GM23248 (cell line): ENCODE results near the gene PLK2. TPM values are rescaled to one million over a fixed set of nuclear protein-coding genes. Genes with fewer than 3 reads are reported as not detected.

ENCODE experiments used
- DNase-seq: peaks from one replicate; pipeline ENCODE4 v3.0.0-alpha.2; 2015
- H2AFZ ChIP-seq: fragments of 200-600 bp; sonication (generic); 2 replicates; pipeline ENCODE4 v1.6.1; 2016; ENCODE audit warnings: antibody characterized with exemption
- H3F3A ChIP-seq: fragments of 200-600 bp; sonication (generic); 2 replicates; pipeline ENCODE4 v1.6.1; 2016; ENCODE audit warnings: mild to moderate bottlenecking, antibody characterized with exemption, mixed run types; ENCODE audit not compliant: insufficient read depth
- H3K27ac ChIP-seq: fragments of 200-600 bp; sonication (generic); 2 replicates; pipeline ENCODE4 v1.5.1; 2016; ENCODE audit warnings: mild to moderate bottlenecking
- H3K27me3 ChIP-seq: fragments of 200-600 bp; sonication (generic); replicated peaks from 2 replicates; pipeline ENCODE4 v1.6.1; 2016; ENCODE audit warnings: mild to moderate bottlenecking; ENCODE audit not compliant: insufficient read depth
- H3K36me3 ChIP-seq: fragments of 200-600 bp; sonication (generic); 2 replicates; pipeline ENCODE4 v1.6.1; 2016; ENCODE audit warnings: low read depth, mild to moderate bottlenecking
- H3K4me1 ChIP-seq: fragments of 200-600 bp; sonication (generic); 2 replicates; pipeline ENCODE4 v1.6.1; 2016; ENCODE audit warnings: mild to moderate bottlenecking; ENCODE audit not compliant: insufficient read depth
- H3K4me2 ChIP-seq: fragments of 200-600 bp; sonication (generic); one replicate; pipeline ENCODE4 v1.6.1; 2016; ENCODE audit warnings: mild to moderate bottlenecking; ENCODE audit not compliant: unreplicated experiment
- H3K4me3 ChIP-seq: fragments of 200-600 bp; sonication (generic); 2 replicates; pipeline ENCODE4 v1.5.1; 2016; ENCODE audit warnings: mild to moderate bottlenecking
- H3K79me2 ChIP-seq: fragments of 200-600 bp; sonication (generic); 2 replicates; pipeline ENCODE4 v1.6.1; 2016; ENCODE audit warnings: mild to moderate bottlenecking; ENCODE audit not compliant: insufficient read depth
- H3K9ac ChIP-seq: fragments of 200-600 bp; sonication (generic); 2 replicates; pipeline ENCODE4 v1.6.1; 2016; ENCODE audit warnings: mild to moderate bottlenecking
- H3K9me2 ChIP-seq: fragments of 200-600 bp; sonication (generic); 2 replicates; pipeline ENCODE4 v1.6.1; 2016; ENCODE audit warnings: mixed run types, mild to moderate bottlenecking, moderate library complexity; ENCODE audit not compliant: insufficient read depth
- H3K9me3 ChIP-seq: fragments of 200-600 bp; sonication (generic); one replicate; pipeline ENCODE4 v1.6.1; 2017; ENCODE audit warnings: low read depth
- H4K20me1 ChIP-seq: fragments of 200-600 bp; sonication (generic); 2 replicates; pipeline ENCODE4 v1.6.0; 2016; ENCODE audit not compliant: insufficient read depth
- EZH2 ChIP-seq: fragments of 200-600 bp; sonication (generic); IDR thresholded peaks from 2 replicates; pipeline ENCODE4 v1.6.1; 2018; ENCODE audit warnings: antibody characterized with exemption, mild to moderate bottlenecking; ENCODE audit not compliant: insufficient read depth, poor library complexity, severe bottlenecking
- EZH2phosphoT487 ChIP-seq: fragments of 200-600 bp; sonication (generic); IDR thresholded peaks from 2 replicates; pipeline ENCODE4 v1.6.1; 2018; ENCODE audit warnings: antibody characterized with exemption, moderate library complexity, mild to moderate bottlenecking, low read depth; ENCODE audit not compliant: insufficient read depth
- WGBS, 2 experiments: methylation state at CpG; one replicate each; pipeline ENCODE4 v1.1.6; 2015 to 2017; ENCODE audit warnings: low lambda C conversion rate in 2 of 2, low coverage in 1 of 2; ENCODE audit errors: missing lambda C conversion rate in 2 of 2; 5-methylcytosine and 5-hydroxymethylcytosine counted together
- in situ Hi-C: fragments of 300-500 bp; cut with MboI; formaldehyde crosslinking; loops from 2 replicates; pipeline ENCODE4 v1.15.0; 2020
- polyA plus RNA-seq: library from polyadenylated mRNA; unstranded; fragments of >200 nt; fragmentation: Nextera tagmentation; extraction: Ambion mirVana; gene quantifications from 2 replicates; pipeline ENCODE4 v1.2.1, GENCODE V29; 2016
- total RNA-seq: library from RNA; depleted of rRNA; stranded (reverse); fragments of >200 nt; shearing (Covaris generic); gene quantifications from 2 replicates; pipeline ENCODE4 v1.2.3, GENCODE V29; 2014

The PLK2 gene
- total and polyA plus RNA-seq, 2 experiments from 2014 or later: 43.8 to 92.3 TPM

DNA sequence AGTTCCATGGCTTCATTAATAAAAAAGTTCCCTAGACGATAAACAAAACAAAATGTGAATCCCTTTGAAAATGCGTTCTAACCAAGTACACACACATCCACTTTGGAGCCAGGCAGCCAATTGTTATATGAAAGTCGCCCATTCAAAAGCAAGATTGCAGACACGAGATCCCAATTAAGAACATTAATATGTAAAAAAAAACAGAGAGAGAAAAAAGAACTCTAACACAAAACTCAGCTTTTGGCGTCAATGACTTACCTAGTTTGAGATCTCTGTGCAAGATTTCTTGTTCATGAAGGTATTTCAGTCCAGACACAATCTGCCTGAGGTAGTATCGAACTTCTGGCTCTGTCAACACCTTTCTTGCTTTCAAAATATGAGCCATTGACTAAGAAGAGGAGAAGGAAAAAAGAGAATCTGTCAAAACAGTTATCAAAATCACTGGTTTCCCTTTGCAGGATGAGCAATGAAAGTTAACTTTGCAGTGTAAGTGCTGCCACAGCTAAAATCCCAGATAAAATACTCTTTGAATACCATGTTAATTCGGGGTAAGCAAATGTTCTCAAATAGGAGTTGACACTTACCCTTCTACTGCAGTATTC lies 1.6 kb downstream of the PLK2 start:
- peaks cover 43% of the 10 kb centered on the region; the same call in 1 of the 2 replicates for H3F3A ChIP-seq
- peaks cover 41% of the 10 kb centered on the region for H3K4me1 ChIP-seq
- H3K9me3 ChIP-seq: no peaks in the 10 kb centered on the region
- no peaks in the 10 kb centered on the region for H3K9me2 ChIP-seq
- no peaks in the 10 kb centered on the region; the same call in 1 of the 2 replicates for H4K20me1 ChIP-seq
- TF ChIP-seq EZH2 (no peak), EZH2phosphoT487 (no peak)
- H3K9ac ChIP-seq: peak overlapping the region; percentile 85
- H3K4me2 ChIP-seq: peak overlapping the region; percentile 87
- in situ Hi-C loops: loop anchor here (5.0 to 25.0 kb wide), 3 partner anchors 571 to 1546 kb away; partner anchors contain the start of gene SETD9
- H3K4me3 ChIP-seq: peak overlapping the region; percentile 98
- peak; percentile 7 for DNase-seq
- no peak overlapping the region for H2AFZ ChIP-seq
- 60 to 61% methylated on average over 7 of the region's 7 CpGs for WGBS, 2 experiments
- H3K27me3 ChIP-seq: no peaks in the 10 kb centered on the region
- H3K27ac ChIP-seq: no peak overlapping the region
- peaks cover 53% of the 10 kb centered on the region for H3K36me3 ChIP-seq
- peaks cover 33% of the 10 kb centered on the region for H3K79me2 ChIP-seq

DNA sequence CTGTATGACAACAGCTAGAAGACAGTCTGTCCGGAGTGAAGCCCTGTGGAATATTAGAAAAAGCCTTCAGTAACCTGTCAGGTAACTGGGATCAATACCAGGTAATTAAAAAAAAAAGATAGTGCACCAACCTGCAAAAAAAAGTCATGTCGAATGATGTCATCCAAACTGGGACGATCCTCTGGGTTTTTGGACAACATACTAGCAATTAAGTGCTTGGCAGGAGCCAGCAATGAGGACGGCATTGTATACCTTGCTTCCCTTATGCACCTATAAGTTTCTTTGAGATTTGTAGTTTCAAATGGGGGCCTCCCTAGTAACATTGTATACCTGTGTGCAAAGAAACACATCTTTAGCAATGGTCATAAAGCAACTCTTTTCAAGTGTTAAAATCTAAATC lies 2.8 kb downstream of the PLK2 start:
- no peak overlapping the region for H3K27ac ChIP-seq
- H3K79me2 ChIP-seq: peaks cover 33% of the 10 kb centered on the region

DNA sequence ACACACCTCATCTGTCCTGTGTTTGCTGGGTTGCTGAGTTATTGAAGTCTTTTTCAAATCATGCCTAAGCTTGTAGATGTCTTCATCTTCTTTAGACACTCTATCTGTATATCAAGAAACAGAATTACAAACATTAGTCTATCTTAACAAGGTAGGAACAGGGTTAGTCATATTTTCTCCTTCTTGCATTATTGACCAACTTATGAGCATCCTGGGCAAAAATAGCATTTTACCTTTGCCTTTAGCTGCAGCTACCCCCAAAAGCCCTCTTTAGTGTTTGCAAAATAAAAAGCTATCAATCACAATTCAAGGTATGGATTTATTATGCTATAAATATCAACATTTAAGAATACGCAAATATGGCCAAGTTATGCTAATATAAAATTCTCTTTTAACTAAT lies 3.4 kb downstream of the PLK2 start:
- Histone ChIP-seq H3K9ac (no peak overlapping the region), H3K79me2 (peaks cover 33% of the 10 kb centered on the region), H3K36me3 (peaks cover 62% of the 10 kb centered on the region), H4K20me1 (no peaks in the 10 kb centered on the region; the same call in 1 of the 2 replicates), H3F3A (peaks cover 55% of the 10 kb centered on the region; the same call in 1 of the 2 replicates), H3K4me2 (peak overlapping the region; percentile 87), H3K4me1 (peaks cover 36% of the 10 kb centered on the region), H3K27ac (no peak overlapping the region), H3K4me3 (peak overlapping the region; percentile 98), H3K27me3 (no peaks in the 10 kb centered on the region), H2AFZ (no peak overlapping the region), H3K9me3 (no peaks in the 10 kb centered on the region), H3K9me2 (no peaks in the 10 kb centered on the region)
- WGBS, 2 experiments: 98 to 100% methylated on average over 1 of the region's 1 CpG
- TF ChIP-seq EZH2 (no peak), EZH2phosphoT487 (no peak)
- DNase-seq: no peak
- in situ Hi-C loops: loop anchor here (5.0 to 25.0 kb wide), 3 partner anchors 569 to 1544 kb away; partner anchors contain the start of gene SETD9

More for the DNA sequence above, 2.8 kb downstream of the PLK2 start:
- in situ Hi-C loops: loop anchor here (5.0 to 25.0 kb wide), 3 partner anchors 570 to 1545 kb away; partner anchors contain the start of gene SETD9
- H3K9ac ChIP-seq: peak overlapping the region; percentile 85; the same call in 1 of the 2 replicates
- peaks cover 55% of the 10 kb centered on the region; the same call in 1 of the 2 replicates for H3F3A ChIP-seq
- no peaks in the 10 kb centered on the region for H3K27me3 ChIP-seq
- no peaks in the 10 kb centered on the region for H3K9me2 ChIP-seq
- H4K20me1 ChIP-seq: no peaks in the 10 kb centered on the region; the same call in 1 of the 2 replicates
- H3K9me3 ChIP-seq: no peaks in the 10 kb centered on the region
- TF ChIP-seq EZH2: no peak
- no peak for TF ChIP-seq EZH2phosphoT487
- no peak for DNase-seq
- peak overlapping the region; percentile 87 for H3K4me2 ChIP-seq
- H3K4me1 ChIP-seq: peaks cover 36% of the 10 kb centered on the region
- peaks cover 62% of the 10 kb centered on the region for H3K36me3 ChIP-seq
- no peak overlapping the region for H2AFZ ChIP-seq
- 83 to 92% methylated on average over 4 of the region's 4 CpGs for WGBS, 2 experiments
- peak overlapping the region; percentile 98 for H3K4me3 ChIP-seq

DNA sequence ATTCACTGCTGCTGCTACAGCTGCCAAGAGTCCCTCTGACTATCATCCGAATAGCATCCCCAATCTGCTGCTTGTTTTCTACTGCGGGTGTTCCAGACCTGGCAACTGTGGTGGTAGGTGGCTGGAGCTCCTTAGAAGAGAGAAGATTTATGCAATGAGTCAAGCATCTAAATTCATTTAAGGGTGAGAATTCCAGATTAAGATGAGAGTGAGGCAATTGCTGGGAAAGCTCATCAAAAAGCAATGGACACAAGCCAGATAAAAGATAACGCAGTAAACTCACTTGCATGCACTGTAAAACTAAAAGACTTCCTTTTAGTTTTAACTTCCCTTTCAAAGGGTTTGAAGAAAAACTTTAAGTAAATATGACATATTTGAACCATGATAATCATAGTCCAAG lies 3.9 kb downstream of the PLK2 start:
- in situ Hi-C loops: loop anchor here (5.0 to 25.0 kb wide), 3 partner anchors 569 to 1544 kb away; partner anchors contain the start of gene SETD9
- Histone ChIP-seq H3K27ac (no peak overlapping the region), H3K79me2 (peaks cover 33% of the 10 kb centered on the region), H2AFZ (no peak overlapping the region), H3K9ac (no peak overlapping the region), H3F3A (peaks cover 51% of the 10 kb centered on the region; the same call in 1 of the 2 replicates), H3K4me1 (peaks cover 36% of the 10 kb centered on the region), H3K4me3 (peak overlapping the region; percentile 98), H3K36me3 (peaks cover 62% of the 10 kb centered on the region), H4K20me1 (no peaks in the 10 kb centered on the region; the same call in 1 of the 2 replicates), H3K27me3 (no peaks in the 10 kb centered on the region), H3K4me2 (no peak overlapping the region), H3K9me3 (no peaks in the 10 kb centered on the region), H3K9me2 (no peaks in the 10 kb centered on the region)
- WGBS, 2 experiments: 94 to 95% methylated on average over 3 of the region's 3 CpGs
- DNase-seq: no peak
- no peak for TF ChIP-seq EZH2phosphoT487
- no peak for TF ChIP-seq EZH2
